ENCODE results near the gene PLXND1.

GRCh38 chr3:129601713-129602112 lies 4.8 kb downstream of the PLXND1 start:
- TF ChIP-seq CTCF (IDR thresholded peaks at IDR 0.05) (no peak), POLR2A (IDR thresholded peaks at IDR 0.05) (no peak)
